GM10847 (cell line): ENCODE data around the gene GPR37.

Experiments used
- POLR2A ChIP-seq: IDR thresholded peaks from 2 replicates; pipeline ENCODE4 v1.6.1; 2011; ENCODE audit not compliant: insufficient read length; ENCODE audit errors: extremely low read depth

GPR37 gene

DNA sequence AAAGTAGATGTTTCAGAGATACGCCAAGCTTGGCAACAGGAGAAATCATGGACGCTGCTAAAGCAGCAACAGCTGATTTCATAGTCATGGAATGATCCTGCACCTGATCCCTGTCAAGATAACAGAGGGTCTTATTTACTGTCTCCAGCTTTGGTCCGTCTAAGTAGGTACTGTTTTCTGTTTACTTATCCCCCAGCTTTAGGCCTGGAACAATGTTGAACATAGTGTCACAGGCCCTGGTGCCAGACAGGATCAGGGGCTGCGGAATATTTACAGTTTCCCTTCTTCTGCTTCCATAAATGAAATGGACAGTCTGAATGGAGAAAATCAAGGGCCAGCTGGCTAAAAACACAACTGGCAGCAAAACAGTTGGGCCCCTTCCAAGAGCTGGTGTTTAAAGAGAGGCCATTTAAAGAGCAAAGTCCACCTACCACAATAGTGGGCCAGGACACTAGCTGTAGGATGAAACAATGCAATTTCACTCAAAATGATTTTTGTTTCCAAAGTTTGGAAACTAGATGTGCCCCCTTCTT is 2.9 kb downstream of the GPR37 start:
- no peak for TF ChIP-seq POLR2A

DNA sequence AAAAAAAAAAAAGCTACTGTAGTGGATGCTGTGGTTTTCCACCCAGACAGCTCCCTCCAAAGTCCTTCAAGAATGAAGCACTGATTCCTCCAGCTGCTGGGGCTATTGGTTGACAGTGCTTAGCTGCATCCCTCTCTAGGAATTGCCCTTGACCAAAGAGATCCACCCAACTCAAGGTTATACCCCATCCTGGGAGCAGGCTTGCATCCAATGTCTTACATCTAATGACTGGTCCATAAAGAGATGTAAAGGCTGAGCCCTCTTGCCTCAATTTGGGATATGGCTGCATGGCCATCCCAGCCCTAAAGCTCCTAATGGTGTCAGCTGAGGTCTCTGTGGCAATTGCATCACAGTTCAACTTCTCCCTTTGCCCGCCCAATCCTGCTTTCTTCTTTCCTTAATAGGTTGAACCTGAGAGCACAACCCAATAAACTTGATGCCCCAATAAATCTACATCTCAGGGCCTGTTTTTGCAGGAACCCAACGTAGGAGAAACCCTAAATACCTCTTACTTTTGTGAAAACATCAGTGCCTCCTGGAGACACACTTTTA is 4.4 kb downstream of the GPR37 start:
- no peak for TF ChIP-seq POLR2A

DNA sequence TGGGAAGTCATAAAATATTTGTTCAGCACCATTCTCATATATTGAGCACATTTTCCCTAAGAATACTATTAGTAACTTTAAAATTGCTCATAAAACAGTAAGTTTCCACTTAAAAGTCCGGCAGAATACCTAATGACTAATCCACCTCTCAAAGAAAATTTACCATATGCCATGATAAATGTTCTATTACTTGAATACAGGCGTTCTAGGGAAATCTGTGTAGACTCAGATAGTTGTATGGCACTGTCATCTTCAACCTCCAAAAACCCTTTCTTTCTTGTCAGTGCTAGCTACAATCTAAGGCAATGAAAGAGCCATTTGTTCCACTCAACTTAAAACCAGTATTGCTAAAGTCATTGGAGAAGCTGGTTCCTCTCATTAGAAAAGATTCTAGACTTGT is 7.3 kb downstream of the GPR37 start:
- no peak for TF ChIP-seq POLR2A

DNA sequence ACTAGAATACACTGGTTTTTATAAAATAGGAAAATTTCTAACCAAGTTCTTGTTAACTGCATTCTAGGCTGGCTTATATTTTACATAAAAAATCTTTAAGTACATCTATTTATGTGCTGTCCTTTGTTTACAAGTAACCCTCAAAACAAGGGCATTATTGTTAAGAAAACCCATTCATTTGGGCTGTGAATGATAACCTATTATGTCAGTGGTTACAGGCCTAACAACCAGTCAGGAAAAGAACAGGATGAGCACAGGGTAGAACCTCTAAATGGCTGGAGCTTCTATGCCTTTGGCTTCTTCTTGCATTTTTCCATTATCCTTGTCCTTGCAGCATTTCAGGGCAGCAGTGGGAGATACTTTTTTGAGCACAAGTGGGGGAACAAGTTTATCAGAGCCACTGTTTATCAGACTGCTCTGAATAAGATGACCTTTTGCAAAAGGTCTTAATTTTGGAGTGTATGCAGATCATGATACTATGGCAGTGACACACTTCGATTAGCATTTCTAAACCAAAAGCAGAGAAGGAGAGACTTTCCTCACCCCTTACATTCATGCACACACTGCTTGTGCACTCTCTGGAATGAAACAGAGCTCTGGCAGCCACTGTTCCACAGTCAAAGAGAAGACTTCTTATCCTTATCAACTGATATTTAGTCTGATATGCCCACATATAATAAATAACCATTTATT is 10.9 kb downstream of the GPR37 start:
- TF ChIP-seq POLR2A, result no peak

DNA sequence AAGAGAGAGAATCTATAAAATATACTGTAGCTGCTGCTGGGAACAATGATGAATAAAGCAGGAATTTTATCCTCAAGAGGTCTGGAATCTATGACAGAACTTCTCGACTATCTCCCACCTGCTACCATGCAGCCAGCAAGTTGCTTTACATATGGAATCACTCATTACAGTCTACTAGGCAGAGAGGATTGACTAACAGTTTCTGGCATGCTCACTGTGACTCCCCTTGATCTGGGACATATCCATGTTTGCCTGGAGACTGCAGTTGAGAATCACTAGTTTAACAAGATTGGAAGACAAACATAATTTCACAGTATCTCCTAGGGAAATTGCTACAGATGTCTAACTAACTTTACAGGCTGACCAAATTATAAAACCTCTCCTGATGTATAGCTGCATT is 13.3 kb downstream of the GPR37 start:
- no peak for TF ChIP-seq POLR2A

DNA sequence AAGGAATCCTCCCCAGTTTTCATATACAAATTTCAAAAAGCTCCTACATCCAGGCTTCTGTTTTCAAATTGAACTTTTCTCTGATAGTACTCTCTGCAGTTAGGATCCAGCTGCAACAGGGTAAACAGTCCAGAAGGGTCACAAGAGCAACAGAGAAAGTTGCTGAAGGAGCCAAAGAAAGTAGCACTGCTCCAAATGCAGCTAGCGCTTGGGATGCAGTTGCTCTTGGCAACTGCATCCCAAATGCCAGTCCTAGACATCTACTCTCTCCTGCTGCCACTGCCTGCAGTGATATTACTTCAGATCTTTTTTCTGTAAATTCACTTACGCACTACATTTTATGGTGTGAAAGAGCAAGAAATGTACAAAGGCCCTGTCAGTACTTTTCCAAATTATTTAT is 14.6 kb downstream of the GPR37 start:
- no peak for TF ChIP-seq POLR2A

DNA sequence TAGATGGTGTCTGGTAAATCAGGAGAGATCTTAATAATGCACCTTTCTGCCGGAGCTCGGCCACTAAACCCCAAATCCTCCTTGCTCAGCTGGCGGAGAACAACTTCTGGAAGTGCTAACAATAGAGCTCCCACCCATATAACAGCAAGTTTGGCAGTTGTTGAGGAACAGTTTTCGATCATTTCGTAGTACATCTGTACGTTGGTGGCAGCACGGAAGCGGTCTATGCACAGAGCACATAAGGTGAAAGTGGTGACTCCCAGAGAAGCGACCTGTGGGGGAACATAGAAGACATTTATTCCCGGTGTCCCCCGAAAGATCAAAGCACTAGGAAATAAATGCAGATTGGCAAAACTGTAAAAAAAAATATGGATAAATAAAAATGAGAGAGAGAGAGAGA is 18.5 kb downstream of the GPR37 start:
- TF ChIP-seq POLR2A, result no peak

DNA sequence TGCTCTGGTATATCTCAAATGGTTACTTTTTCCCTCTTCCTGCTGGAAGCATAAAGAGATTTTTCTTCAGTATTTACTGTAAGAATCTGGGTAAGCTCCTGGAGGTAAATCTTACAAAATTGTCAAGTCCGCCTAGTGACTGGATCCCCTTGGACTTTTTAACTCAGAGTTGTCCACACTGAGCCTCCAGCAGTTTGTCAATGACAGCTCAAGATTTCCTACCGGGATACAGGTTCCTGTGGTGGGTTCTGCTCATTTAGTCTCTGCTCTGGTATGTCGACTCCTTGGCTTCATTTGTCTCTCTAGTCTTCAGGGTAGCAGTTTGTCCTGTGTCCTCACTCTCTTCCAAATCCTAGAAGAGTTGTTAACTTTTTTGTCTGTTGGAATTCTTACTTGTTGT is 27.0 kb downstream of the GPR37 start:
- no peak for TF ChIP-seq POLR2A

DNA sequence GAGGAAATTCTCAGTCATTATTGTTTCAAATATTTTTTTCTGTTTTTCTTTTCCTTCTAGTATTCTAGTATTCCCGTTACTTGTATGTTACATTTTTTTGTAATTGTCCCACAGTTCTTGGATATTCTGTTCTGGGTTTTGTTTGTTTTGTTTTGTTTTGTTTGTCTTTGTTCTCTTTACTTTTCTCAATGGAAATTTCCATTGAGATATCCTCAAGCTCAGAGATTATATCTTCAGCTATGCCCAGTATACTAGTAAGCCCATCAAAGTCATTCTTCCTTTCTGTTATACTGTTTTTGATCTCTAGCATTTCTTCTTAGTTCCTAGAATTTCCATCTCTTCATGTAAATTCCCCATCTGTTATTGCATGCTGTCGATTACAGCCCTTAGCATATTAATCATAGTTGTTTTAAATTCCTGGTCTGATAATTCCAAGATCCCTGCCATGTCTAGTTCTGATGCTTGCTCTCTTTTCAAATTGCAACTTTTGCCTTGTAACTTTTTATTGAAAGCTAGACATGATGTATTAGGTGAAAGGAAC is 27.8 kb downstream of the GPR37 start:
- no peak for TF ChIP-seq POLR2A

DNA sequence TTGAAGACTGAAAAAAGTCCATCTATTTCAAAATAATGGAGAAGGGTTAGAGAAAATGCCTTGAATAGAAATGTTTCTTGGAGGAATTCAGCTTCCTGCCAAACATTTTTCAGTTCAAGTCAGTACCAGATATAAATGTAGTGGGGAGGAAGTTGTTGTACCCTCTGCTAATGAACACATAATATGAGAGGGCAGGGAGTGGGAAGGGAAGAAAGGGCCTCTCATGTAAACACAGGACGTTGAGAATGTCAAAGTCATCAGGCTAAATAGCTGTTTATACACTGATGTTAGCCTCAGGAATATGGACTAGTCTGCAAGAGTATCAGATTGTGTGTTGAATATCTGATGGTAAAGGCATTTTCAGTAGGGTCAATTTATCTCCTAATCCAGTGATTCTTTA is 37.0 kb downstream of the GPR37 start:
- no peak for TF ChIP-seq POLR2A

DNA sequence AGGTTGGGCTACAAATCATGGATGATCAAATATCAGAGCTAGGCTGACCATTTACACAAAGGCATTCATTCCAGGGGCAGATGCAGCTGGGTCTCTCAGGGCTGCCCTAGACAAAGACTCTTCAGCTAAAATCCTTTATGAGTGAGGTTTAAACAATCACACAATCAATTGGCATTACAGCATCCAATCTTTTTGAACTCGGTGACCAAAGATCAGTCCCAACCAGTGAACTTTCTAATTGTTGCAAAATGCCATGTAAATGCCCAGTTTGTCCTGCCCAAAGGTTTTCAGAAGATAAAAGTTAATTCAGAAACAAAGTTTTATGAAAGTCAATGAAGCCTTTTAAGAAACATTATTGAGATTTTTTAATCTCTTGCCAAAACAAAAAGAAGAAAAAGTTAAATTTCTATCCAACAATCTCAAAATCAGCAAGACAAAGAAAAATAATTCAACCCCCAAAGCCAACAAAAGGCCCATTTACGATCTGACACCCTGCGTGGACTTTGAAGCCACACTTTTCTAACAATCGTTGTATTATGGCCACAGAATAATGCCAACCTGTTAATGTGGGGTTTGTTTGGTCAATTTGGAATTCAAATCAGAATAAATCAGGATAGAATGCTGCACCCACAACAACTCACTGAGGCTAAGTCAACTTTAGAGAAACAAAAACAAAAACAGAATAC is 40.9 kb downstream of the GPR37 start:
- no peak for TF ChIP-seq POLR2A

DNA sequence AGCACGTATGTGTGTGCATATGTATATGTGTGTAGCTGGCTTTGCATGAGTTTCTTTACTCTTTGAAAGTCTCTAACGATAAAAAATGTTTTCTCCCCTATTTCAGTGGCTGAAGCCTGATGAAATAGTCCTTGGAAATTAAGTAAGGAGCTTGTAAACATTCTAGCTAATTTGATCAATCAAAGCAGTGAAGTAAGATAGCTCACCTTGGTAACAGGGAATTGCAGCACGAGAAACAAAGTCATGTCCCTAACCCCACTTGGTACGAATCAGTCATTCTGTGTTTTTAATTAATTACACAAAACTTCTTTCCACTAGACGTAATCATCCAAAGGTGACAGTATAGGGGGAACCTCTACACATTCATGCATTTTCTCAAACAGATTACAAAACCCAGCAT is 41.5 kb downstream of the GPR37 start:
- no peak for TF ChIP-seq POLR2A

DNA sequence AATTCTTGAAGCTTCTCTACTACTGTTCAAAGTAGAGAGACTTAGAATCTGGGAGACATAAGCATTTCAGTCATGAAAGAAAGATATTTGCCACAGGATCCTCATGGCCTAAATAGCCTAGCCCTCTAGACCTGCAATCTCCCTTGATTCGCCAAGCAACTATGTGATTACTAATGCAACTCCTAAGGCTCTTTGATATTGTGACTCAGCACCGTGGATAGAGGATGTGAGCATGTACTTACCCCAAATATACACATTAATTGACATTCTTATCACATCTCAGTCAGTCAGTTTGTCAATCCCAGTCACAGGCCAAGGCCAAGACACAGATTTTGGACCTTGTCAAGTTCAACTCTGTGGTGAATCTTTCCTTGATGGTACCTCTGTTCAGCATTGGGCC is 42.6 kb downstream of the GPR37 start:
- no peak for TF ChIP-seq POLR2A

DNA sequence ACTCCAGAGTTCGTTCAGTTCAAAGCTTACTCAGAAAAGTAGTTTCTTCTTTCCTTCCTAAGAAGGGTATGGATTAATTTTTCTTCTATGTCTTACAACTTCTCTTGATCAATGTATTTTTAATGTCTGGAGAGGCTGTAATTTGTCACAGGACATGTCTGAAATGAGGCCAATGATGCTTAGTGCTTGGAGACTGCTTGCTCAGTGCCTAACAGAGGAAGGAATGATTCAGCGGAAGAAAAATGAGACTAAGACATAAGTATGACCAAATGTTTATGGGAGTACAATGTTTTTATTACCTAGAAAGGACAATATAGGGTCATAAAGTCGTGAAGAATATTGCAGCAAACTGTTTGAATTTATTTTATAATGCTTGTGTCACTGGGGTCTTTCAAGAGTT is 43.3 kb downstream of the GPR37 start:
- no peak for TF ChIP-seq POLR2A

DNA sequence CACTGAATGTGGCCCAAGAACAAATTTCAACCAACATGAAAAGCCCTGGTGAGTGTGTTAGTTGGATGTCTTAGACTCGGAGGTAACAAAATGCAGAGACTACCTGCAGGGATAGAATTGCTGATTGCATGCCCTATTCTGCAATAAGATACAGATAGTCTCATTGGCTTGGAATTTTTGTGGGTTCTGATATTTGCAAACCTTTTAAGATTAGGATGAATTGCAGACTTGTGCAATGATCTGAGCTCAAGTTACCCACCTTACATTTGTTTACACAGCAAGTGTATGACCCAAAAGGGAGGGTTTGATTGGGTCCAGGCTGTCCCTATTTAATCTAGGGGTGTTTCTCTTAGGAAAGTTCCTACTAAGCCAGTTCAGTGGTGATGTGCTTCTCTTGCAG is 45.4 kb downstream of the GPR37 start:
- no peak for TF ChIP-seq POLR2A

DNA sequence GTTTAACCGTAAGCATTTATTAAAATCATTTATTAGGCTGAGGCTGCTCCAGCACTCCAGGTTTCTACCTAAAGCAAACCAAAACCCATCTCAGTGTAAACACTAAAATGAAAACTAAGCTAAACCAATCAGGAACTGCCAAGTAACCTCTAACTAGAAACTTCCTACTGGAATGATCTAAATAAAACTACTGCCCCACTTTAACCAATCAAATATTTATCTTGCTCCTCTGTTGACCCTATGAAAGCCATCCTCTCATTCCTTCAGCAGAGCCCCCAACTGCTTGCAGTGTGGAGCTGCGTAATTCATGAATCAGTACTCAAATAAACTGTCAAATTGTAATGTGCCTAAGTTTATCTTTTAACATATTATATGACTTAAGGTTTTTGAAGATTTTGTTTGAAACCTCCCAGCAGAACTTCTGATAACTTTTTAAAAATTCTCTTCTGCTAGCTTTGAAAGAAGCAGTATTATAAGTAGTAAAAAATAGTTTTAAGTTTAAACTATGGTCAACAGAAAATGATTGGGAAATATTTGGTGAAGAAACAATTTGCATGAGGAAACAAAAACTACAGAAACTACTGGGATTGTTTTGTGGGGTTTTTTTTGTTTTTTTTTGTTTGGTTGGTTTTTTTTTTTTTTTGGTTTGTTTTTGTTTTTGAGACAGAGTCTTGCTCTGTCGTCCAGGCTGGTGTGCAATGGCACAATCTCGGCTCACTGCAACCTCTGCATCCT is 47.4 kb downstream of the GPR37 start:
- no peak for TF ChIP-seq POLR2A

DNA sequence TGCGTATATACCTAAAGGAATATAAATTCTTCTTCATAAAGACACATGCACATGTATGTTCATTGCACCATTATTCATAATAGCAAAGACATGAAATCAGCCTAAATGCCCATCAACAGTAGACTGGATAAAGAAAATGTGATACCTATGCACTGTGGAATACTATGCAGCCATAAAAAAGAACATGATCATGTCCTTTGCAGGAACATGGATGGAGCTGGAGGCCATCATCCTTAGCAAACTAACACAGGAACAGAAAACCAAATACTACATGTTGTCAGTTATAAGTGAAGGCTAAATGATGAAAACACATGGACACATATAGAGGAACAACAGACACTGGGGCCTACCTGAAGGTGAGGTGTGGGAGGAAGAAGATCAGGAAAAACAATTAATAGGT is 48.7 kb downstream of the GPR37 start:
- no peak for TF ChIP-seq POLR2A
